B cell (primary cell): ENCODE measurements around the gene PTPN22. TPM values are rescaled to one million over a fixed set of nuclear protein-coding genes. Genes with fewer than 3 reads are reported as not detected.

Experiments used
- ATAC-seq: fragments of 200-7000 bp; cut with Tn5 transposase; one replicate; pipeline ENCODE4 v1.10.0; 2021; ENCODE audit warnings: low read depth, mild to moderate bottlenecking, moderate number of reproducible peaks, moderate library complexity
- CTCF ChIA-PET: fragments of 350-600 bp; sonication (Branson Sonifier 250); formaldehyde crosslinking; loops from one replicate; lab custom pipeline; 2021; ENCODE audit warnings: antibody characterized with exemption, inconsistent platforms; lab: Charles Lee
- POLR2A ChIA-PET: fragments of 350-600 bp; sonication (Branson Sonifier 250); formaldehyde crosslinking; loops from one replicate; lab custom pipeline; 2021; ENCODE audit warnings: antibody characterized with exemption; lab: Charles Lee
- DNase-seq: peaks from one replicate; pipeline ENCODE4 v3.0.0; 2013
- H2AFZ ChIP-seq: 2 replicates; pipeline ENCODE4 v1.6.1; 2012; ENCODE audit warnings: mild to moderate bottlenecking, low read depth, low read length; ENCODE audit not compliant: insufficient read depth, poor library complexity, severe bottlenecking
- H3K27ac ChIP-seq, 2 donors: 1 replicate in 1 of 2; 2 replicates in 1 of 2; pipeline ENCODE4 v1.5.1; 2012 to 2013; ENCODE audit warnings: low read length in 2 of 2, mild to moderate bottlenecking in 2 of 2, moderate library complexity in 1 of 2
- H3K27me3 ChIP-seq, 4 experiments: fragments of 200-600 bp in 1 of 4; sonication (generic) in 1 of 4; replicated peaks in 1 of 4; 1 replicate in 2 of 4; 2 replicates in 2 of 4; pipeline versions ENCODE4 v1.6.1 to v1.7.0; 2013 to 2016; ENCODE audit warnings: low read length in 3 of 4, mild to moderate bottlenecking in 2 of 4, mixed read lengths in 1 of 4, moderate library complexity in 1 of 4; ENCODE audit not compliant: insufficient read depth in 4 of 4, control insufficient read depth in 3 of 4; ENCODE audit errors: control extremely low read depth in 1 of 4
- H3K36me3 ChIP-seq, 2 experiments: replicated peaks in 1 of 2; 1 replicate in 1 of 2; 2 replicates in 1 of 2; pipeline versions ENCODE4 v1.6.1 to v1.7.1; 2013; ENCODE audit warnings: low read length in 1 of 2; ENCODE audit not compliant: insufficient read depth in 2 of 2, control insufficient read depth in 1 of 2; ENCODE audit errors: control extremely low read depth in 1 of 2, extremely low read depth in 1 of 2
- H3K4me1 ChIP-seq, 2 donors: fragments of 200-600 bp in 1 of 2; sonication (generic) in 1 of 2; 1 replicate in 1 of 2; 2 replicates in 1 of 2; pipeline versions ENCODE4 v1.5.1 to v1.6.1; 2013 to 2017; ENCODE audit warnings: low read length in 2 of 2; ENCODE audit not compliant: control insufficient read depth in 2 of 2, insufficient read depth in 2 of 2
- H3K4me2 ChIP-seq: replicated peaks from 2 replicates; pipeline ENCODE3; 2012; ENCODE audit warnings: mild to moderate bottlenecking, low read depth, low read length; ENCODE audit not compliant: poor library complexity, severe bottlenecking
- H3K4me3 ChIP-seq, 5 experiments: fragments of 200-600 bp in 1 of 5; sonication (generic) in 1 of 5; 1 replicate in 3 of 5; 2 replicates in 2 of 5; pipeline versions ENCODE4 v1.5.1 to v1.7.0; 2011 to 2016; ENCODE audit warnings: low read length in 4 of 5, mild to moderate bottlenecking in 4 of 5, low read depth in 2 of 5, control low read depth in 1 of 5, moderate library complexity in 1 of 5; ENCODE audit not compliant: insufficient read depth in 1 of 5; ENCODE audit errors: control extremely low read depth in 1 of 5, extremely low read depth in 1 of 5
- H3K79me2 ChIP-seq: fragments of 200-600 bp; sonication (generic); one replicate; pipeline ENCODE4 v1.6.0; 2016; ENCODE audit warnings: low read length; ENCODE audit not compliant: control insufficient read depth, insufficient read depth
- H3K9ac ChIP-seq: fragments of 200-600 bp; sonication (generic); 2 replicates; pipeline ENCODE4 v1.6.1; 2017; ENCODE audit warnings: mild to moderate bottlenecking, low read length, moderate library complexity
- H3K9me3 ChIP-seq, 3 donors: one replicate each; pipeline versions ENCODE4 v1.6.1 to v1.7.1; 2013; ENCODE audit warnings: low read length in 2 of 3; ENCODE audit not compliant: control insufficient read depth in 2 of 3, insufficient read depth in 1 of 3; ENCODE audit errors: control extremely low read depth in 1 of 3
- H4K20me1 ChIP-seq: 2 replicates; pipeline ENCODE4 v1.6.0; 2012; ENCODE audit warnings: mild to moderate bottlenecking, low read length; ENCODE audit not compliant: insufficient read depth, control insufficient read depth, poor library complexity, severe bottlenecking
- H3K27ac Mint-ChIP-seq: one replicate; pipeline ENCODE4 v1.8.0; 2021; ENCODE audit warnings: mixed read lengths
- H3K27me3 Mint-ChIP-seq: one replicate; pipeline ENCODE4 v1.8.0; 2021; ENCODE audit warnings: mixed read lengths
- H3K4me1 Mint-ChIP-seq: one replicate; pipeline ENCODE4 v1.8.0; 2021; ENCODE audit warnings: mixed read lengths
- H3K4me3 Mint-ChIP-seq: one replicate; pipeline ENCODE4 v1.8.0; 2021; ENCODE audit warnings: mixed read lengths
- H3K9me3 Mint-ChIP-seq: one replicate; pipeline ENCODE4 v1.8.0; 2022; ENCODE audit warnings: mixed read lengths; ENCODE audit not compliant: insufficient read depth
- CTCF ChIP-seq: fragments of 200-600 bp; IDR thresholded peaks from one replicate; pipeline ENCODE4 v1.8.0; 2022; ENCODE audit warnings: antibody characterized with exemption, mild to moderate bottlenecking
- EZH2 ChIP-seq: IDR thresholded peaks from 2 replicates; pipeline ENCODE4 v1.6.1; 2012; ENCODE audit warnings: borderline replicate concordance, low read depth, mild to moderate bottlenecking, moderate library complexity, low read length; ENCODE audit not compliant: insufficient read depth, poor library complexity, severe bottlenecking
- WGBS: methylation state at CpG from one replicate; pipeline ENCODE4 v1.1.5; 2013; ENCODE audit warnings: missing lambda C conversion rate; ENCODE audit not compliant: insufficient coverage; 5-methylcytosine and 5-hydroxymethylcytosine counted together
- intact Hi-C: fragments of 100-400 bp; cut with micrococcal nuclease; formaldehyde crosslinking; loops from one replicate; pipeline ENCODE4 v1.10.0; 2022
- polyA plus RNA-seq: library from polyadenylated mRNA; depleted of rRNA; stranded (reverse); fragments of >200 nt; gene quantifications from 2 replicates; pipeline ENCODE4 v1.2.3, GENCODE V29; 2012
- total RNA-seq, 2 donors: library from RNA; stranded (reverse); fragments of 120-200 nt in 1 of 2; gene quantifications; 1 replicate in 1 of 2; 2 replicates in 1 of 2; pipeline versions ENCODE4 v1.2.3 to v1.2.4, GENCODE V29; 2013 to 2022

The PTPN22 gene
- total and polyA plus RNA-seq, 2 donors (not counting 1 experiment from before 2014, with no cell fraction given), result 14.3 to 37.4 TPM

GRCh38 chr1:113780374-113781146 is 91.0 kb downstream of the PTPN22 start:
- ChIA-PET CTCF (no interaction called here), POLR2A (interaction anchor here (0.5 kb wide), 1 partner anchor 21 kb away, joined by 9 read pairs; no protein-coding TSS in a partner anchor)
- Histone ChIP-seq H3K79me2 (peaks cover 70% of the 10 kb centered on the region), H4K20me1 (peaks cover 17% of the 10 kb centered on the region), H3K27ac (peak overlapping the region in 1 of 2 donors; percentile 23), H3K4me1 (peaks cover 30 to 32% of the 10 kb centered on the region in 2 donors), H3K36me3 (peaks cover 3 to 5% of the 10 kb centered on the region in 2 experiments), H2AFZ (no peak overlapping the region), H3K27me3 (no peaks in the 10 kb centered on the region), H3K9ac (no peak overlapping the region), H3K4me2 (peak overlapping the region; percentile 46), H3K4me3 (no peak overlapping the region), H3K9me3 (no peaks in the 10 kb centered on the region)
- Mint-ChIP-seq H3K27me3 (no peaks in the 10 kb centered on the region), H3K27ac (no peak overlapping the region), H3K4me3 (no peak overlapping the region), H3K4me1 (peaks cover 19% of the 10 kb centered on the region), H3K9me3 (no peaks in the 10 kb centered on the region)
- intact Hi-C loops, result loop anchor here (2.0 kb wide), 1 partner anchor 14 kb away; no protein-coding TSS in a partner anchor
- no peak for ATAC-seq
- TF ChIP-seq CTCF, result no peak
- TF ChIP-seq EZH2, result no peak
- 0% methylated on average over 1 of the region's 5 CpGs for WGBS
- no peak for DNase-seq

GRCh38 chr1:113779542-113779941 is 92.0 kb downstream of the PTPN22 start:
- H3K4me1 ChIP-seq, result peaks cover 30 to 32% of the 10 kb centered on the region in 2 donors

More at GRCh38 chr1:113779542-113779941, 92.0 kb downstream of the PTPN22 start:
- Histone ChIP-seq H3K9ac (no peak overlapping the region), H3K4me3 (no peak overlapping the region), H3K36me3 (peaks cover 3 to 5% of the 10 kb centered on the region in 2 experiments), H3K9me3 (no peaks in the 10 kb centered on the region), H2AFZ (no peak overlapping the region), H3K27me3 (no peaks in the 10 kb centered on the region), H3K79me2 (peaks cover 70% of the 10 kb centered on the region), H3K27ac (no peak overlapping the region), H4K20me1 (peaks cover 17% of the 10 kb centered on the region), H3K4me2 (no peak overlapping the region)
- peaks cover 17% of the 10 kb centered on the region for H3K4me1 Mint-ChIP-seq
- DNase-seq (no peak), ATAC-seq (no peak)
- H3K27me3 Mint-ChIP-seq, result no peaks in the 10 kb centered on the region
- no peaks in the 10 kb centered on the region for H3K9me3 Mint-ChIP-seq
- ChIA-PET CTCF (no interaction called here), POLR2A (no interaction called here)
- no peak for TF ChIP-seq EZH2
- no peak for TF ChIP-seq CTCF
- 99% methylated on average over 6 of the region's 6 CpGs for WGBS
- H3K4me3 Mint-ChIP-seq, result no peak overlapping the region
- intact Hi-C loops, result no loop called here
- no peak overlapping the region for H3K27ac Mint-ChIP-seq
